Right ventricle myocardium superior (tissue), 1 donor: ENCODE results near the gene STAC3. TPM values are rescaled to one million over a fixed set of nuclear protein-coding genes. Genes with fewer than 3 reads are reported as not detected.
A peak's percentile ranks its signal among the peaks of the same experiment; 100 is the strongest.
"Not testable (repeated sequence)": the region's sequence is repeated elsewhere in the genome, so short reads cannot be mapped to it uniquely, and the experiment has no call there.

Source experiments
- ATAC-seq: fragments of 200-7000 bp; cut with Tn5 transposase; one replicate; pipeline ENCODE4 v1.9.1; 2020; ENCODE audit warnings: mild to moderate bottlenecking; ENCODE audit not compliant: poor library complexity
- DNase-seq: peaks from one replicate; pipeline ENCODE4 v3.0.0-alpha.2; 2020
- intact Hi-C: fragments of 100-400 bp; cut with DNase I; formaldehyde crosslinking; loops from one replicate; pipeline ENCODE4 v1.11.2; 2022
- long read RNA-seq: library from polyadenylated mRNA; unstranded; transcript quantifications from one replicate; pipeline ENCODE4 v2.0.0, GENCODE V29; 2021
- total RNA-seq: library from RNA; stranded (reverse); fragmentation: NEBNext Ultra II Directional; extraction: Animal tissue kit (Norgen Biotek cat#: 25700); gene quantifications from one replicate; pipeline ENCODE4 v1.2.1, GENCODE V29; 2021
- donor health status: DM: no; HTN: yes; CAD: no; lungs with severe emphysema.

STAC3 gene
- total RNA-seq, result 1.2 TPM
- long read RNA-seq, result 0 reads

- DNase-seq, result no peak
These were observed at the start of gene STAC3 for GRCh38 chr12:57250956-57251355. Gene STAC3, minus strand, starts transcription at chr12:57251187. Its CDS starts 1,551 bp downstream, at chr12:57249636.

GRCh38 chr12:57299514-57300016 lies 48.6 kb upstream of the STAC3 start:
- DNase-seq (no peak), ATAC-seq (peak; percentile 39)
- intact Hi-C loops, result no loop called here

More at GRCh38 chr12:57250956-57251355, at the start of gene STAC3:
- ATAC-seq, result no peak
- intact Hi-C loops, result no loop called here

- intact Hi-C loops, result no loop called here
- DNase-seq (no peak), ATAC-seq (no peak)
These were observed 45.3 kb upstream of the STAC3 start for GRCh38 chr12:57296291-57296690.

DNA sequence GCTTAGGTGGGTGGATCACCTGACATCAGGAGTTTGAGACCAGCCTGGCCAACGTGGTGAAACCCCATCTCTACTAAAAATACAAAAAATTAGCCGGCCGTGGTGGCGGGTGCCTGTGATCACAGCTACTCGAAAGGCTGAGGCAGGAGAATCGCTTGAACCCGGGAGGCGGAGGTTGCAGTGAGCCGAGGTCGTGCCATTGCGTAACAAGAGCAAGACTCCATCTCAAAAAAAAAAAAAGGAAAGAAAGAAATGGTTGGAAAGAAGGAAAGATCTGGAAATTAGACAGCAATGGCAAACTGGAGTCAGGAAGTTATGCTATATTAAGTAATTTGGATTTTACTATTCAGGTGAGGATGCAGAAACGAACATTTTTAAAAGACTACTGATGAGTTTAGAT lies 31.1 kb upstream of the STAC3 start:
- ATAC-seq, DNase-seq, intact Hi-C loops: not testable (repeated sequence)

GRCh38 chr12:57280211-57281062 lies 29.4 kb upstream of the STAC3 start:
- DNase-seq (no peak), ATAC-seq (peak; percentile 49)
- intact Hi-C loops, result no loop called here

DNA sequence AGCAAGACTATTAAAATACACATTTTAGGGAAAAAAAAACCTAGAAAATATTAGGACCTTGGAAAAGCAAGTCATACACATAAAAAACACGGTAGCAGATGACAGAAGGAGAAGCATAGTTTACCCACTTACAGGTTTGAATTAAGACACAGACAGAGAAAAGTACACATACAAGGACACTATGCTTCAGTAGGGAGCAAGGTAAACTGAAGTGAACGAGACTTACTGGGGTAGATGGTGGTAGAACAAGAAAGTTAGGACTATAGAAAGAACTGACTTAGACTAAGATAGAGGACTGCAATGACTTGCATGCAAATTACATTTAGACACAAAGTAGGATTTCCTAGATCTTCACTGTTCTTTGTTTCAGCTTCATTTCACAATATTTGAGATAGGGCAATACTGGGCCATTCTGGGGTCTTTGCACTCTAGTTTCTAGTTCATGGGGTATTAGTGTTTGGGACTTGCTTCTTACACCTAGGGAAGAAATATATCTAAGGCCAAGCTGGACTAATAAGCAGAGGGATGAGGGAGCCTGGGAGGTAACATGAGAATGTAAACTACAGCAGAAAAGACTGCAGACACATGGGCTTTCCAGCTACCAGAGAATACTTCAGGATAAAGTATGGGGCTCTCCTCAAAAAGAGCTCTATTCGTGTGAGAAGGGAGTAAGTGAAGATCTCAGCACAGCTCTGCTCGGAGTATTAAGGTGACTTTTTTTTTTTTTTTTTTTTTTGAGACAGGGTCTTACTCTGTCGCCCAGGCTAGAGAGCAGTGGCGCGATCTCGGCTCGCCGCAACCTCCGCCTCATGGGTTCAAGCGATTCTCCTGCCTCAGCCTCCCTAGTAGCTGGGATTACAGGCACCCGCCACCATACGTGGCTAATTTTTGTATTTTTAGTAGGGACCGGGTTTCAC lies 27.7 kb upstream of the STAC3 start:
- ATAC-seq (no peak), DNase-seq (no peak)
- intact Hi-C loops, result no loop called here

DNA sequence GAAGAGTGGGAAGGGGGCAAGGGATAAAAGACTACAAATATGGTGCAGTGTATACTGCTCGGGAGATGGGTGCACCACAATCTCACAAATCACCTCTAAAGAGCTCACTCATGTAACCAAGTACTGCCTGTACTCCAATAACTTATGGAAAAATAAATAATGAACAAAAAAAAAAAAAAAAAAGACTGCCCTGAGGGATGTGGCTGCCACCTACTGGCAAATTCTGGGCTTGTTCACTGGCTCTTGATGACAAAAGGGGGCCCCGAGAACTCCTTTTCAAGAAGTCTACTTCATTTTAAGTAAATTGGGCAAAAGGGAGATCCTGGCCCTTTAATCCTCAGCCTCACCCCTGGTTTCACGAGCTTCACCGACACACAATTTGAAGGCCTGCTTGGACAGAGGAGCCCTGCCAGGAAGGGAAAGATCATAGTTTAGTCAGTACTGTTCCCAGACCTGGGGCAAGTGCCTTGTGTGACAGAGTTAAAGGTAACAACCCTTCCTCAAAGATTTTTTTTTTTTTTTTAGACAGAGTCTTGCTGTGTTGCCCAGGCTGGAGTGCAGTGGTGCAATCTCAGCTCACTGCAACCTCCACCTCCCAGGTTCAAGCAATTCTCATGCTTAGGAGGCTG lies 26.1 kb upstream of the STAC3 start:
- intact Hi-C loops, result no loop called here
- DNase-seq (no peak), ATAC-seq (no peak)

GRCh38 chr12:57276233-57276632 lies 25.2 kb upstream of the STAC3 start:
- ATAC-seq, intact Hi-C loops, DNase-seq: not testable (repeated sequence)

DNA sequence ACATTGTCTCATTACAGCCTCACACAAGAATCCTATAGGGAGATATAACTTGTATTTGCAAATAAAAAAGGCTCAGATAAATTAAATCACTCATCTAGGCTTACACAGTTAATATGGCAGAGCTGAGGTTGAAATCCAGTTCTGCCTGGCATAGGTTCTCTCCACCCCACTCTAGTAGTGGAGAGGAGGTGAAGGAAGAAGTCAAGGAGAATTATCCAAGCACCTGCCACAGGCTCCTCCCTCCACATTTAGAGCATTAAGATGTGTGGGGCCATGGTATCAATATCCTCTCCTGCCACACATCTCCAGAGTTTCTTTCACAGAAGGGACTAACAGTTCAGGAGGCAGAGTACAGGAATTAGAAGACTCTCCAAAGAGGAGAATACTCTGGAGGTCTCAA lies 22.5 kb upstream of the STAC3 start:
- intact Hi-C loops, result no loop called here
- no peak for ATAC-seq
- no peak for DNase-seq

- DNase-seq, result peak; percentile 61
- intact Hi-C loops, result no loop called here
These were observed 21.6 kb upstream of the STAC3 start for GRCh38 chr12:57272337-57273151.

DNA sequence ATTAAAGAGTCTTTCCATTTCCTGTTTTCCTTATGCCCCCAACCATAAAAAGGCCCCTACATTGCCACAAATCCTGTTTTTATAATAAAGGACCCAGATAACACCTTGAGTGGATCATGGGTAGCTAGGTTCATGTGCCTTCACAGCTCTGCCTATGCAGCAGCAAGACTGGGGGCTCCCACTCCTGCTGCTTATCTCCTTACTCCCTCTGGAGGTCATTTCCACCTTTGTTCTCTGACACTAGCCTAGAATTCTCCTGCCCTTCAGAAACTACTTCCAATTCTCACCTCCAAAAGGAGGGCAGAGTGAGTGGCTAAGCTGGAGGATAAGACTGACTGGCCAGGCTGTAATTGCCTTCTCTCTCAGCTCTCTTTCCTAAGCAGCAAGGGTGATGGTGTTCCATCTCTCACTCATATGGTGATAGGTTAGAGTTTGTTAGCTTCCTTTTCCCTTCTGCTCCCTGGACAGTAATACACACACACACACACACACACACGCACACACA lies 20.0 kb upstream of the STAC3 start:
- intact Hi-C loops, result no loop called here
- no peak for ATAC-seq
- no peak for DNase-seq

More at GRCh38 chr12:57272337-57273151, 21.6 kb upstream of the STAC3 start:
- ATAC-seq, result peak; percentile 88

DNA sequence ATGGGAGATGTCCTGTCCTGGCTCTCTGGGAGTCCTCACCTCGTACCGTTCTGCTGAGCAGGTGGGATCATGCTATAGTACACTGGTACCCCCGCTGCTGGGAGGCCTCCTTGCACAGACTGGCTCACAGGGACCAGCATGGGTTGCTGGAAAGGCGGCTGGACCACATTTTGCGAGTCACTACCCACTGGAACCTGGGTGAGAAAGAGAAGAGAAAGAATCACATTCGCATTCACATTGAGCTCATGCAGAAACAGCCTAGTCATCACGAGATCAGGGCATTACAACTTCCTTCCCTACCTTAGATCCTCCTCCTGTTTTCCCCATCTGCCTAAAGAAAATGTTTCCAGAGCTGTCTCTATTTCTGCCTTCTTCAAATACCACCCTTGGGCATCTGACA lies 17.3 kb upstream of the STAC3 start:
- intact Hi-C loops, result no loop called here
- ATAC-seq (no peak), DNase-seq (no peak)

GRCh38 chr12:57266681-57267080 lies 15.7 kb upstream of the STAC3 start:
- intact Hi-C loops, result no loop called here
- no peak for ATAC-seq
- DNase-seq, result no peak

DNA sequence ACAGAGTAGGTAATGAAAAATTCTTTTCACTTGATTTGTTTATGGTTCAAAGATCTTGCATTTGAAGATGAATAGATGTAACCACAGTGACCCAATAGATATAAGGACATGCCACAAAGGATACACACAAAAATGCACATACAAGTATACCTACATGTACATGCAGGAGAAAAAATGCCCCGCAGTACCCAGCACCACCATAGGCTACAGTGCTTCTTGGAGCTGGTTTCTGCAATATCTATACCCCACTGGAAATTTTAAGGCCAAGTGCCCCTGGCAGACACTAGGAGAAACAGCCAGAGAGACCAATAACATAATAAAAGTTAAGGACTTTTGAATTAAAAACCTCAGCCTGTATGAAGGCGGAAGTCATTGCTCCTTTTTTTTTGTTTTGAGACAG lies 12.1 kb upstream of the STAC3 start:
- no peak for DNase-seq
- no peak for ATAC-seq
- intact Hi-C loops, result no loop called here

- peak; percentile 18 for ATAC-seq
- intact Hi-C loops, result no loop called here
- no peak for DNase-seq
These were observed 11.3 kb upstream of the STAC3 start for GRCh38 chr12:57262126-57262822.

- intact Hi-C loops, result no loop called here
- DNase-seq (no peak), ATAC-seq (peak; percentile 46)
These were observed 10.5 kb upstream of the STAC3 start for GRCh38 chr12:57261428-57261865.

DNA sequence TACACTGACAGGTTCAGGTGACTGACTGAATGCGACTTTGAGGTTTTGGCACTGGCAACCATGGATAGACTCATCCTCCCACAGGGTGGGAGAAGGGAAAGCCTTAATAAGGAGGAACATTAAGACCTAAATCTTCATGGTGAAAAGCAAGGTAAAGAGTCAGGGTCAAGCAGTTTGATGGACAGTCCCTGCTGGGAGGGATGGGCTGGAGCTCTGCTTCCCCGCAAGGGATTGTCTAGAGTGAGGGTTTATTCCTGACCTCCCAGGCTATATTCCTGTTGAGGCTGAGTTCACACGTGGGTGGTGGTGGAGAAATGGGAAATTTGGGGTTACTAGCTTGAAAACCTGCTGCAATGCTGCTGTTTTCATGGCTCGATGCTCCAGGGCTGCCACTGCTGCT lies 9.4 kb upstream of the STAC3 start:
- ATAC-seq (no peak), DNase-seq (no peak)
- intact Hi-C loops, result no loop called here
